IPS-NIHi7 (cell line): ENCODE results near the gene PUSL1.

ENCODE experiments used
- DNase-seq: peaks from one replicate; pipeline ENCODE4 v3.0.0; 2012; ENCODE audit warnings: mixed read lengths; ENCODE audit errors: extremely low spot score

PUSL1 gene

GRCh38 chr1:1294250-1294890 lies 14.0 kb upstream of the PUSL1 start:
- DNase-seq: no peak

GRCh38 chr1:1295154-1295923 lies 13.1 kb upstream of the PUSL1 start:
- DNase-seq: no peak

DNA sequence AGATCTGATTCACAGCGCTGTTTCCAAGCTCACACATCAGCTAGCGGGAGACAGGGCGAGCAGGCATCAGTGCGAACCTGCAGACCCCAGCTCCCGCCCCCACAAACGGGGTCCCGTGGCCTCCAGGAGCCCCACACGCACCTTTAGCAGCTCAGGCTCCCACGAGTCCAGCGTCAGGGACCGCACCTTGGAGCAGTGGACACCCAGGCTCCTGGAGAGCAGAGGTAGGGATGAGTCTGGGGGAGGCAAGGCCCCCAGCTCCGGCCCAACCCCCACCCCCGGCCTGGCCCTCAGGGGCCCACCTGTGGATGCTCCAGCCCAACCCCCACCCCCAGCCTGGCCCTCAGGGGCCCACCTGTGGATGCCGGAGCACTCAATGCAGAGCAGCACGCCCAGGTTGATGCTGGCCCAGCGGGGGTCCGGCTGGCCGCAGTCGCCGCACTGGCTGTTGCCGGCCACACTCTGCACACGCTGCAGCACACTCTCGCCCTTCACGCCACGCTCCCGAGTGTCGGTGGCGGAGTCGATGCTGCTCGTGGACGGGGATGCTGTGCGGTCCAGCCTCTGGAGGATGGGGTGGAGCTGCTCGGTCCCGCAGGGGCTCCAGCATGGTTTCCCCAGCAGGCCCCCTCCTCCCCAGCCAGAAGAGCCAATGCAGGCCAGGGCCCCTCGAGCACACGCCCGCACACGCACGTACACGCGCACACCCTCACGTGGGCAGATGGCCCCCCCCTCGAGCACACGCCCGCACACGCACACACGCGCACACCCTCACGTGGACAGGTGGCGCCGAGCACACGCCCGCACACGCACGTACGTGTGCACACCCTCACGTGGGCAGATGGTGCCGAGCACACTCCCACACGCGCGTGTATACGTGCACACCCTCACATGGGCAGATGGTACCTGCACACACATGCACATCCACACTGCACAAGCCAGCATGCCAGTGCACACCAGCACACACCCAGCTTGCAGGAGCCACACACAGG lies 12.0 kb upstream of the PUSL1 start:
- DNase-seq: no peak

- no peak for DNase-seq
These were observed 10.5 kb upstream of the PUSL1 start for GRCh38 chr1:1297802-1298424.

- DNase-seq: peak; percentile 81
These were observed 9.3 kb upstream of the PUSL1 start for GRCh38 chr1:1298861-1299685.

GRCh38 chr1:1299686-1300351 lies 8.6 kb upstream of the PUSL1 start:
- no peak for DNase-seq

DNA sequence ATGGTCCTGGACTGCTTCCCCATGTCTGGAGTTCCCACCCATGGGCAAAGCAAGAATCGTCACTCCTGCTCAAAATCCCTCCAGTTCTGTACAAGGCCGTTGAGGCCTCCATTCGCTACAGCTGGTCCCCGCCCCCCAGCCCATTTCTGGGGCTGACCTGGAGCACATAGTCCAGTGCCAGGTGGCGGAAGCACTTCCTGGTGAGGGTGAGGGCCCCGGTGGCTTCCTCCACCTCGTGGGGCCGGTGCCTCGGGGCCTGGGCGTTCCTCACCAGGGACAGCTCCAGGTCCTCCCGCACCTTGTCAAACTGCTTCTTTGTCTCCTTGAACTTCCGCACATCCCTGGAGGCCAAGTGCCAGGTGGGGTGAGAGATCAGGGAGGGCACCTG lies 8.1 kb upstream of the PUSL1 start:
- no peak for DNase-seq

DNA sequence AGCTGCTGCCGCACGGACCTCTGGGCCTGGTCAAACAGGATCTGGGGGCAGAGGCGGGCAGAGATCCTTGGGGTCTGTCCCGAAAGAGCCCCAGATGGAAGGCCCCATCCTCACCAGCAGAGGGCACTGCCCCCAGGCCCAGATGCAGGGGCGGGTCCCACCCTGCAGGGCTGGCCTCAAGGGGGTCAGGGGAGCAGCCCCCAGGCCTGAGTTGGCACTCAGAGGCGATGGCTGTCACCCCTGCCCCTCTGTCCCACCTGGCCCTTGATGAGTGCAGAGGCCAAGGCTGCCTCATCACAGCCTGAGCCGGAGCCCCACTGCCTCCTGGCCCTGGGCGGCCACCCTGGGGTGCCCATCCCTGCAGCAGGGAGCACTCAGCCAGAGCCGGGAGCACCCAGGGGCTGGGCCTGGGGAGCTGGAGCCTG lies 6.4 kb upstream of the PUSL1 start:
- DNase-seq: no peak

DNA sequence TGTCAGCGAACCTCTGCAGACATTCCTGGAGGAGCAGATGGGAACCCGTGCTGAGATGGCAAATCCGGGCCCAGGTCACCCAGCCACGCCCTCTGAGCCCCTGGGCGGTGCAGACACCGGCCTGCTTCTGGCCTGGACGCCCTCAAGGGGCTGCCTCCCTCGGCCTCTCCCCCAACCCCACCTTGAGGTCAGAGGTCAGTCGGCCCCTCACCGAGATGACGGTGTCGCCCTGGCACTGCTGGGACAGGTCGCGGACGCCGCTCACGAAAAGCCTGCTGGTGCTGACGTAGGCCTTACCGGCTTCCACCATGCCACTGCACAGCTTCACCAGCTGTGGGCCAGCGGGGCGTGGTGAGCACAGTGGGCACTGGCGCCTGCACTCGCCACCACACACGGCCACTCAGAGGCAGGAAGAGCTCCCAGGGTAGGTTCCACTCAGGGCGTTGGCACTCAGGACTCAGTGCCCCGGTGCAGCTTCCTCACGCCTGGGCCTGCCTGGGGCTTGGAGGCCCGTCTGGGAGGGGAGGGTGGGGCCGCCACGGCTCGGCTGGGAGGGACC lies 5.4 kb upstream of the PUSL1 start:
- DNase-seq: no peak

DNA sequence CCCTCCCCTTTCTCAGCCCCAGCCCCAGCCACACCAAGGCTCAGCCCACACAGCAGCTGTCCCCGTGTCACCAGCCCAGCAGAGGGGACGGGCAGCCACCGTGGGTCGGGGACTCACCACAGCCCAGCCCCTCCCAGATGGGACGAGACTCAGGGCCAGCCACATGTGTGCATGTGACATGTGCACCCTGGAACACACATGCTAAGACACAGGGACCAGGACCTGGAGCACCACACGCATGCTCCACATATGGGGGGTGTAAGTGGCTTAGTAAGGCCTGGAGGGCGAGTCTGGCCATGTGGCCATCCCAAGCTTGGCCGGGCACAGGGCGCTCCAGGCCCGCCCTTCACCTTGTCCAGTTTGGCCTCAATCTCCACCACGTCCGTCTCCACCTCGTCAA lies 4.7 kb upstream of the PUSL1 start:
- DNase-seq: no peak

- DNase-seq: peak; percentile 72
These were observed 3.8 kb upstream of the PUSL1 start for GRCh38 chr1:1304331-1305299.

DNA sequence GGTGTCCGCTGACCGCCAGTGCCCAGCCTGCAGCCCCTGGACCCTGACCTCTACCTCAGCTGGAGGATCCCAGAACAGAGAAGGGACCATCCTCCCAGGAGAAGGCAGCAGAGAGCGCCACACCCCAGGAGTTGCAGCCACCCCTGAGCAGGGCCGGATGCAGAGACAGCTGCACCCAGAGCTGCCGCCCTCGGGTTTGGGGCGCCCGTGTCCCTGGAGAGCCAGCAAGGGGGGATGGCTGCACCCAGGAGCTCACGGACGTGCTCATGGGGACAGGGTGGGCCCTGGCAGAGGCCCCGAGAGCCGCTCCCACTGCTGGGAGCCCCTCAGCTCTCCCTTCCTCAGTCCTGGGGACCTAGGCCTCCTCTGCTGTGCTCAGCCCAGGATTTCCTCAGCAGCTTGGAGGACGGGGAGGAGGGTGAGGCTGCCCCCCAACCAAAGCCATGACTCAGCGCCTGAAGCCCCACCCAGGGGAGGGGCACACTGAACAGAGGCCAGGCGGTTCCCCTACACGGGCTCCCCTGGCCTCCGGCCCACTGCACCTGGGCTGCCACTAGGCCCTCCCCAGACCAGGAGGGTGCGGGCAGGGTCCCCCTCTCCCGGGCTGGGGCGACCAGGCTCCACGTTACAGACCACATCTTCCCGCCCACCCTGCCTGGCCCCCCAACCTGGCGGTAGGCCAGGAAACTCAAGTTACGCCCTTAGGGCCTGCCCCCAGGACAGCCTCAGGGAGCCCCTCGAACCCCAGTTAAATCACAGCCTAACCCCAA lies 2.9 kb upstream of the PUSL1 start:
- no peak for DNase-seq

- no peak for DNase-seq
These were observed 2.2 kb upstream of the PUSL1 start for GRCh38 chr1:1306070-1306660.

- no peak for DNase-seq
These were observed 1.6 kb upstream of the PUSL1 start for GRCh38 chr1:1306661-1307260.

GRCh38 chr1:1307261-1307922 lies 1.0 kb upstream of the PUSL1 start:
- DNase-seq: no peak

GRCh38 chr1:1308756-1309250 lies 406 bp downstream of the PUSL1 start:
- DNase-seq: no peak
